Ishikawa (cell line): ENCODE data around the gene SLC9A9.

Source experiments
- CEBPB ChIP-seq: IDR thresholded peaks from 2 replicates; pipeline ENCODE4 v1.6.1; 2012
- CREB1 ChIP-seq: IDR thresholded peaks from 2 replicates; pipeline ENCODE4 v1.6.1; 2012; ENCODE audit warnings: low read depth
- EGR1 ChIP-seq: IDR thresholded peaks from 2 replicates; pipeline ENCODE4 v1.6.1; 2012
- EP300 ChIP-seq: IDR thresholded peaks from 2 replicates; pipeline ENCODE4 v1.6.1; 2012; ENCODE audit warnings: borderline replicate concordance
- MAX ChIP-seq: IDR thresholded peaks from 2 replicates; pipeline ENCODE4 v1.6.1; 2012
- RAD21 ChIP-seq: IDR thresholded peaks from 2 replicates; pipeline ENCODE4 v1.6.1; 2012; ENCODE audit warnings: low read depth
- REST ChIP-seq: IDR thresholded peaks from 2 replicates; pipeline ENCODE4 v1.6.1; 2012; ENCODE audit warnings: low read depth, mild to moderate bottlenecking
- TAF1 ChIP-seq: IDR thresholded peaks from 2 replicates; pipeline ENCODE4 v1.6.1; 2012; ENCODE audit warnings: low read depth, mild to moderate bottlenecking
- TCF12 ChIP-seq: IDR thresholded peaks from 2 replicates; pipeline ENCODE4 v1.6.1; 2012; ENCODE audit warnings: low read depth
- TEAD4 ChIP-seq: IDR thresholded peaks from 2 replicates; pipeline ENCODE4 v1.6.1; 2012
- YY1 ChIP-seq: IDR thresholded peaks from 2 replicates; pipeline ENCODE4 v1.6.1; 2012; ENCODE audit warnings: low read depth
- ZBTB7A ChIP-seq: IDR thresholded peaks from 2 replicates; pipeline ENCODE4 v1.6.1; 2012; ENCODE audit warnings: low read depth
- TF ChIP-seq, protein P1 (sequence below): IDR thresholded peaks from 2 replicates; pipeline ENCODE4 v1.6.1; 2012

GRCh38 chr3:143387425-143387824 lies 460.8 kb downstream of the SLC9A9 start:
- TF ChIP-seq REST (no peak), TAF1 (no peak), EGR1 (no peak), CEBPB (no peak), EP300 (no peak), CREB1 (no peak), YY1 (no peak), MAX (no peak), RAD21 (no peak), TEAD4 (no peak), TCF12 (no peak), ZBTB7A (no peak)
- TF ChIP-seq, protein P1, sequence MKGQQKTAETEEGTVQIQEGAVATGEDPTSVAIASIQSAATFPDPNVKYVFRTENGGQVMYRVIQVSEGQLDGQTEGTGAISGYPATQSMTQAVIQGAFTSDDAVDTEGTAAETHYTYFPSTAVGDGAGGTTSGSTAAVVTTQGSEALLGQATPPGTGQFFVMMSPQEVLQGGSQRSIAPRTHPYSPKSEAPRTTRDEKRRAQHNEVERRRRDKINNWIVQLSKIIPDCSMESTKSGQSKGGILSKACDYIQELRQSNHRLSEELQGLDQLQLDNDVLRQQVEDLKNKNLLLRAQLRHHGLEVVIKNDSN, result no peak
